Colonic mucosa (tissue), 4 donors: Measurements from ENCODE around the gene COQ3. TPM values are rescaled to one million over a fixed set of nuclear protein-coding genes. Genes with fewer than 3 reads are reported as not detected.

Source experiments
- DNase-seq: peaks from one replicate; pipeline ENCODE4 v3.0.0-alpha.2; 2020
- H3K27ac ChIP-seq: fragments of 200-600 bp; one replicate; pipeline ENCODE4 v1.8.0; 2021
- H3K27me3 ChIP-seq: fragments of 200-600 bp; one replicate; pipeline ENCODE4 v1.8.0; 2021
- H3K36me3 ChIP-seq: fragments of 200-600 bp; one replicate; pipeline ENCODE4 v1.8.0; 2021
- H3K4me1 ChIP-seq: fragments of 200-600 bp; one replicate; pipeline ENCODE4 v1.8.0; 2021; ENCODE audit warnings: mild to moderate bottlenecking
- H3K4me3 ChIP-seq: fragments of 200-600 bp; one replicate; pipeline ENCODE4 v1.8.0; 2021
- H3K9ac ChIP-seq, 2 donors: one replicate each; pipeline ENCODE4 v1.7.0; 2013; ENCODE audit warnings: control low read depth in 2 of 2, low read depth in 2 of 2, low read length in 2 of 2
- H3K9me3 ChIP-seq: fragments of 200-600 bp; one replicate; pipeline ENCODE4 v1.8.0; 2021
- intact Hi-C: fragments of 100-400 bp; cut with DNase I; formaldehyde crosslinking; loops from one replicate; pipeline ENCODE4 v1.14.1; 2022
- total RNA-seq, 2 donors: library from RNA; stranded (reverse); fragmentation: NEBNext Ultra II Directional in 1 of 2; extraction: Animal tissue kit (Norgen Biotek cat#: 25700) in 1 of 2; gene quantifications; one replicate each; pipeline ENCODE4 v1.2.1, GENCODE V29; 2021
- TF ChIP-seq, protein P1 (sequence below): fragments of 200-600 bp; IDR thresholded peaks from one replicate; pipeline ENCODE4 v1.8.0; 2022; ENCODE audit warnings: antibody characterized with exemption, mild to moderate bottlenecking
- donor health status: healthy.
- donor health status: DM: no; HTN: no; CAD: no.
- donor health status: DM: no; HTN: no; CAD: no.

COQ3 gene
- total RNA-seq, 2 donors from 2014 or later, result 8.5 to 15.9 TPM

- intact Hi-C loops, result loop anchor here (5.0 kb wide), 1 partner anchor 94 kb away; the partner anchor contains the start of gene PNISR
Measured at GRCh38 chr6:99333068-99333467, 60.9 kb downstream of the COQ3 start.

GRCh38 chr6:99331531-99331930 is 62.5 kb downstream of the COQ3 start:
- Histone ChIP-seq H3K27me3 (no peaks in the 10 kb centered on the region), H3K9me3 (no peaks in the 10 kb centered on the region), H3K36me3 (no peaks in the 10 kb centered on the region), H3K27ac (no peak overlapping the region), H3K4me3 (no peak overlapping the region), H3K4me1 (no peaks in the 10 kb centered on the region), H3K9ac (no peak overlapping the region)
- intact Hi-C loops, result loop anchor here (5.0 kb wide), 1 partner anchor 96 kb away; the partner anchor contains the start of gene PNISR
- no peak for DNase-seq
- TF ChIP-seq, protein P1, sequence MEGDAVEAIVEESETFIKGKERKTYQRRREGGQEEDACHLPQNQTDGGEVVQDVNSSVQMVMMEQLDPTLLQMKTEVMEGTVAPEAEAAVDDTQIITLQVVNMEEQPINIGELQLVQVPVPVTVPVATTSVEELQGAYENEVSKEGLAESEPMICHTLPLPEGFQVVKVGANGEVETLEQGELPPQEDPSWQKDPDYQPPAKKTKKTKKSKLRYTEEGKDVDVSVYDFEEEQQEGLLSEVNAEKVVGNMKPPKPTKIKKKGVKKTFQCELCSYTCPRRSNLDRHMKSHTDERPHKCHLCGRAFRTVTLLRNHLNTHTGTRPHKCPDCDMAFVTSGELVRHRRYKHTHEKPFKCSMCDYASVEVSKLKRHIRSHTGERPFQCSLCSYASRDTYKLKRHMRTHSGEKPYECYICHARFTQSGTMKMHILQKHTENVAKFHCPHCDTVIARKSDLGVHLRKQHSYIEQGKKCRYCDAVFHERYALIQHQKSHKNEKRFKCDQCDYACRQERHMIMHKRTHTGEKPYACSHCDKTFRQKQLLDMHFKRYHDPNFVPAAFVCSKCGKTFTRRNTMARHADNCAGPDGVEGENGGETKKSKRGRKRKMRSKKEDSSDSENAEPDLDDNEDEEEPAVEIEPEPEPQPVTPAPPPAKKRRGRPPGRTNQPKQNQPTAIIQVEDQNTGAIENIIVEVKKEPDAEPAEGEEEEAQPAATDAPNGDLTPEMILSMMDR, result no peak

More at GRCh38 chr6:99333068-99333467, 60.9 kb downstream of the COQ3 start:
- no peaks in the 10 kb centered on the region for H3K9me3 ChIP-seq
- TF ChIP-seq, protein P1, result no peak
- H3K27ac ChIP-seq, result no peak overlapping the region
- no peak for DNase-seq
- H3K4me3 ChIP-seq, result no peak overlapping the region
- no peaks in the 10 kb centered on the region for H3K4me1 ChIP-seq
- H3K36me3 ChIP-seq, result no peaks in the 10 kb centered on the region
- no peak overlapping the region for H3K9ac ChIP-seq
- H3K27me3 ChIP-seq, result no peaks in the 10 kb centered on the region

- Histone ChIP-seq H3K36me3 (no peaks in the 10 kb centered on the region), H3K27me3 (no peaks in the 10 kb centered on the region), H3K27ac (no peak overlapping the region), H3K4me3 (no peak overlapping the region), H3K9ac (no peak overlapping the region), H3K9me3 (no peaks in the 10 kb centered on the region), H3K4me1 (no peaks in the 10 kb centered on the region)
- intact Hi-C loops, result loop anchor here (5.0 kb wide), 1 partner anchor 97 kb away; the partner anchor contains the start of gene PNISR
- peak; percentile 34 for DNase-seq
- TF ChIP-seq, protein P1, result peak; percentile 67
Measured at GRCh38 chr6:99330159-99330558, 63.8 kb downstream of the COQ3 start.

GRCh38 chr6:99324996-99325395 is 69.0 kb downstream of the COQ3 start:
- H3K9ac ChIP-seq, result no peak overlapping the region
- intact Hi-C loops, result no loop called here
- DNase-seq, result no peak
- H3K4me3 ChIP-seq, result no peak overlapping the region
- no peaks in the 10 kb centered on the region for H3K4me1 ChIP-seq
- H3K9me3 ChIP-seq, result no peaks in the 10 kb centered on the region
- no peaks in the 10 kb centered on the region for H3K36me3 ChIP-seq
- TF ChIP-seq, protein P1, result no peak
- H3K27me3 ChIP-seq, result no peaks in the 10 kb centered on the region
- no peak overlapping the region for H3K27ac ChIP-seq

Other genes starting within 250 kb of the COQ3 start
- gene FAXC, start 44.5 kb downstream of the COQ3 start, total RNA-seq, result 1 to 10 TPM in 1 of 2 donors, under 1 TPM in 1; 0.44 to 4.9 TPM
- gene PNISR, start 31.1 kb upstream of the COQ3 start, total RNA-seq, result 10 to 100 TPM; 58.5 to 61.4 TPM
- gene USP45, start 121.2 kb upstream of the COQ3 start, total RNA-seq, result 10 to 100 TPM; 11.0 to 16.0 TPM
- 10 to 100 TPM; 41.1 to 50.7 TPM for gene CCNC, start 174.5 kb upstream of the COQ3 start, total RNA-seq
- gene PRDM13, start 212.6 kb upstream of the COQ3 start, total RNA-seq, result not detected